ENCODE data around the gene PCDHB7.
A peak's percentile ranks its signal among the peaks of the same experiment; 100 is the strongest.
"Not testable (repeated sequence)": the region's sequence is repeated elsewhere in the genome, so short reads cannot be mapped to it uniquely, and the experiment has no call there.

PCDHB7 gene

GRCh38 chr5:141180313-141180712 is 7.9 kb downstream of the PCDHB7 start:
- DNase-seq (ENCODE audit: low spot score) = no peak

GRCh38 chr5:141182248-141182647 is 9.8 kb downstream of the PCDHB7 start, which contains the start of gene PCDHB16:
Gene PCDHB16, plus strand, starts transcription at chr5:141182387. Its CDS starts 173 bp downstream, at chr5:141182560.
- no peak for DNase-seq (ENCODE audit: low spot score)

GRCh38 chr5:141184117-141184855 is 11.8 kb downstream of the PCDHB7 start:
- DNase-seq (ENCODE audit: low spot score) = not testable (repeated sequence)

- peak; percentile 63 for DNase-seq (ENCODE audit: low spot score)
These were observed 14.6 kb downstream of the PCDHB7 start, which contains the start of gene PCDHB9 for GRCh38 chr5:141186897-141187512. Gene PCDHB9, plus strand, starts transcription at chr5:141187161. Its CDS starts 158 bp downstream, at chr5:141187319.

- DNase-seq (ENCODE audit: low spot score) = not testable (repeated sequence)
These were observed 16.2 kb downstream of the PCDHB7 start for GRCh38 chr5:141188682-141189081.

GRCh38 chr5:141189131-141189530 is 16.7 kb downstream of the PCDHB7 start:
- DNase-seq (ENCODE audit: low spot score) = not testable (repeated sequence)

- peak; percentile 82 for DNase-seq (ENCODE audit: low spot score)
These were observed 19.8 kb downstream of the PCDHB7 start, which contains the start of gene PCDHB10 for GRCh38 chr5:141192110-141192725. Gene PCDHB10, plus strand, starts transcription at chr5:141192353. Its CDS starts 200 bp downstream, at chr5:141192553.

- DNase-seq (ENCODE audit: low spot score) = not testable (repeated sequence)
These were observed 21.9 kb downstream of the PCDHB7 start for GRCh38 chr5:141194332-141194731.

GRCh38 chr5:141196363-141196762 is 23.9 kb downstream of the PCDHB7 start:
- DNase-seq (ENCODE audit: low spot score) = no peak

- peak; percentile 77 for DNase-seq (ENCODE audit: low spot score)
These were observed 27.2 kb downstream of the PCDHB7 start, which contains the start of gene PCDHB11 for GRCh38 chr5:141199359-141200235. Gene PCDHB11, plus strand, starts transcription at chr5:141199627. Its CDS starts 148 bp downstream, at chr5:141199775.

- DNase-seq (ENCODE audit: low spot score) = not testable (repeated sequence)
These were observed 28.7 kb downstream of the PCDHB7 start for GRCh38 chr5:141201126-141201525.

GRCh38 chr5:141201646-141202045 is 29.2 kb downstream of the PCDHB7 start:
- DNase-seq (ENCODE audit: low spot score) = not testable (repeated sequence)

GRCh38 chr5:141208478-141208877 is 36.0 kb downstream of the PCDHB7 start, which contains the start of gene PCDHB12:
Gene PCDHB12, plus strand, starts transcription at chr5:141208719. Its CDS starts 189 bp downstream, at chr5:141208908.
- peak; percentile 43 for DNase-seq (ENCODE audit: low spot score)

- not testable (repeated sequence) for DNase-seq (ENCODE audit: low spot score)
These were observed 37.8 kb downstream of the PCDHB7 start for GRCh38 chr5:141210281-141210680.

GRCh38 chr5:141210849-141211248 is 38.4 kb downstream of the PCDHB7 start:
- not testable (repeated sequence) for DNase-seq (ENCODE audit: low spot score)

- DNase-seq (ENCODE audit: low spot score) = peak; percentile 59
These were observed 41.4 kb downstream of the PCDHB7 start, which contains the start of gene PCDHB13 for GRCh38 chr5:141213656-141214339. Gene PCDHB13, plus strand, starts transcription at chr5:141213919. Its CDS starts 205 bp downstream, at chr5:141214124.

GRCh38 chr5:141214583-141214982 is 42.1 kb downstream of the PCDHB7 start:
- DNase-seq (ENCODE audit: low spot score) = not testable (repeated sequence)

GRCh38 chr5:141215504-141215903 is 43.1 kb downstream of the PCDHB7 start:
- DNase-seq (ENCODE audit: low spot score) = not testable (repeated sequence)

GRCh38 chr5:141216035-141216434 is 43.6 kb downstream of the PCDHB7 start:
- DNase-seq (ENCODE audit: low spot score) = not testable (repeated sequence)

- peak; percentile 58 for DNase-seq (ENCODE audit: low spot score)
These were observed 50.8 kb downstream of the PCDHB7 start, which contains the start of gene PCDHB14 for GRCh38 chr5:141223112-141223783. Gene PCDHB14, plus strand, starts transcription at chr5:141223343. Its CDS starts 163 bp downstream, at chr5:141223506.

Data from HuH-7 (cell line).